ENCODE data around the gene MYO9A. TPM values are rescaled to one million over a fixed set of nuclear protein-coding genes. Genes with fewer than 3 reads are reported as not detected.

MYO9A gene
- total RNA-seq, 1 experiment from 2014 or later = 30.1 TPM

GRCh38 chr15:71777216-71777943 lies 340.6 kb downstream of the MYO9A start:
- Histone ChIP-seq H3K9me3 (ENCODE audit: low read depth, low read length, poor library complexity, severe bottlenecking) (no peaks in the 10 kb centered on the region), H3K27me3 (replicated peaks; ENCODE audit: insufficient read depth, low read depth, low read length, poor library complexity) (no peaks in the 10 kb centered on the region), H3K36me3 (ENCODE audit: insufficient read depth, low read length, poor library complexity, severe bottlenecking) (no peaks in the 10 kb centered on the region), H3K27ac (ENCODE audit: low read depth, low read length, poor library complexity, severe bottlenecking) (no peak overlapping the region), H3K4me3 (ENCODE audit: low read depth, low read length, poor library complexity, severe bottlenecking) (no peak overlapping the region), H3K4me1 (ENCODE audit: insufficient read depth, low read length, poor library complexity, severe bottlenecking) (no peaks in the 10 kb centered on the region)
- no peak for TF ChIP-seq EZH2 (IDR thresholded peaks at IDR 0.05; ENCODE audit: borderline replicate concordance, low read depth, low read length, poor library complexity, severe bottlenecking)
- TF ChIP-seq, protein P1, sequence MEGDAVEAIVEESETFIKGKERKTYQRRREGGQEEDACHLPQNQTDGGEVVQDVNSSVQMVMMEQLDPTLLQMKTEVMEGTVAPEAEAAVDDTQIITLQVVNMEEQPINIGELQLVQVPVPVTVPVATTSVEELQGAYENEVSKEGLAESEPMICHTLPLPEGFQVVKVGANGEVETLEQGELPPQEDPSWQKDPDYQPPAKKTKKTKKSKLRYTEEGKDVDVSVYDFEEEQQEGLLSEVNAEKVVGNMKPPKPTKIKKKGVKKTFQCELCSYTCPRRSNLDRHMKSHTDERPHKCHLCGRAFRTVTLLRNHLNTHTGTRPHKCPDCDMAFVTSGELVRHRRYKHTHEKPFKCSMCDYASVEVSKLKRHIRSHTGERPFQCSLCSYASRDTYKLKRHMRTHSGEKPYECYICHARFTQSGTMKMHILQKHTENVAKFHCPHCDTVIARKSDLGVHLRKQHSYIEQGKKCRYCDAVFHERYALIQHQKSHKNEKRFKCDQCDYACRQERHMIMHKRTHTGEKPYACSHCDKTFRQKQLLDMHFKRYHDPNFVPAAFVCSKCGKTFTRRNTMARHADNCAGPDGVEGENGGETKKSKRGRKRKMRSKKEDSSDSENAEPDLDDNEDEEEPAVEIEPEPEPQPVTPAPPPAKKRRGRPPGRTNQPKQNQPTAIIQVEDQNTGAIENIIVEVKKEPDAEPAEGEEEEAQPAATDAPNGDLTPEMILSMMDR (conservative IDR thresholded peaks at IDR 0.05; ENCODE audit: low read depth, low read length) = no peak
- no peak for DNase-seq (ENCODE audit: low spot score)
- intact Hi-C loops (cut with micrococcal nuclease; ENCODE audit: unreplicated experiment) = no loop called here
- ChIA-PET CTCF (interaction anchor here (1.7 kb wide), 1 partner anchor 33 kb away, joined by 4 read pairs; no protein-coding TSS in a partner anchor), POLR2A (ENCODE audit: low non-redundant PET) (no interaction called here)
- no TSS peak for BruUV-seq (replicated peaks)

GRCh38 chr15:71776304-71776703 lies 341.6 kb downstream of the MYO9A start:
- TF ChIP-seq, protein P1 (conservative IDR thresholded peaks at IDR 0.05; ENCODE audit: low read depth, low read length) = no peak
- no peak for TF ChIP-seq EZH2 (IDR thresholded peaks at IDR 0.05; ENCODE audit: borderline replicate concordance, low read depth, low read length, poor library complexity, severe bottlenecking)
- intact Hi-C loops (cut with micrococcal nuclease; ENCODE audit: unreplicated experiment) = no loop called here
- Histone ChIP-seq H3K9me3 (ENCODE audit: low read depth, low read length, poor library complexity, severe bottlenecking) (no peaks in the 10 kb centered on the region), H3K4me3 (ENCODE audit: low read depth, low read length, poor library complexity, severe bottlenecking) (no peak overlapping the region), H3K27me3 (replicated peaks; ENCODE audit: insufficient read depth, low read depth, low read length, poor library complexity) (no peaks in the 10 kb centered on the region), H3K27ac (ENCODE audit: low read depth, low read length, poor library complexity, severe bottlenecking) (no peak overlapping the region), H3K4me1 (ENCODE audit: insufficient read depth, low read length, poor library complexity, severe bottlenecking) (no peaks in the 10 kb centered on the region), H3K36me3 (ENCODE audit: insufficient read depth, low read length, poor library complexity, severe bottlenecking) (no peaks in the 10 kb centered on the region)
- CTCF ChIA-PET = no interaction called here
- BruUV-seq (replicated peaks) = no TSS peak
- POLR2A ChIA-PET (ENCODE audit: low non-redundant PET) = no interaction called here
- DNase-seq (ENCODE audit: low spot score) = no peak

DNA sequence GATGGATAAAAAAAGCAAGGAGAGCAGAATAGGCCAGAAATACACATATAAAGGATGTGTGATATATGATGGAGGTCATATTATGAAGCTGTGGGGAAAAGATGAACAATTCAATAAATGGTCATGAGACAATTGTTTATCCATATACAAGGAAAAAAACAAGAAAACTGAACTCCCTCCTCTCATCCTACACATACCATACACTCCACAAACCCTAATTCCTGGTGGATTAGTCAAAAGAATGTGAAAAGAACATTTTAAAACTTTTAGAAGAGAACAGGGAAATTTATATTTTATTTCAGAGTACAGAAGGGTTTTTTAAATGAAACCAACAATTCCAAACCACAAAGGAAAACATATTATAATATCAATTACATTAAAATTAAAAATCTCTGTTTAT lies 342.1 kb downstream of the MYO9A start:
- no peaks in the 10 kb centered on the region for H3K27me3 ChIP-seq (replicated peaks; ENCODE audit: insufficient read depth, low read depth, low read length, poor library complexity)
- BruUV-seq (replicated peaks) = no TSS peak
- no peaks in the 10 kb centered on the region for H3K36me3 ChIP-seq (ENCODE audit: insufficient read depth, low read length, poor library complexity, severe bottlenecking)
- CTCF ChIA-PET = no interaction called here
- POLR2A ChIA-PET (ENCODE audit: low non-redundant PET) = no interaction called here
- H3K27ac ChIP-seq (ENCODE audit: low read depth, low read length, poor library complexity, severe bottlenecking) = no peak overlapping the region
- H3K4me3 ChIP-seq (ENCODE audit: low read depth, low read length, poor library complexity, severe bottlenecking) = no peak overlapping the region
- TF ChIP-seq, protein P1 (conservative IDR thresholded peaks at IDR 0.05; ENCODE audit: low read depth, low read length) = no peak
- no peak for TF ChIP-seq EZH2 (IDR thresholded peaks at IDR 0.05; ENCODE audit: borderline replicate concordance, low read depth, low read length, poor library complexity, severe bottlenecking)
- intact Hi-C loops (cut with micrococcal nuclease; ENCODE audit: unreplicated experiment) = no loop called here
- no peak for DNase-seq (ENCODE audit: low spot score)
- no peaks in the 10 kb centered on the region for H3K4me1 ChIP-seq (ENCODE audit: insufficient read depth, low read length, poor library complexity, severe bottlenecking)
- no peaks in the 10 kb centered on the region for H3K9me3 ChIP-seq (ENCODE audit: low read depth, low read length, poor library complexity, severe bottlenecking)
